VCaP (cell line): ENCODE data around the gene BOK.

Experiments used
- H3K27ac ChIP-seq: fragments of 450-650 bp; 2 replicates; pipeline ENCODE4 v1.5.1; 2017
- CTCF ChIP-seq: fragments of 450-650 bp; conservative IDR thresholded peaks from 2 replicates; pipeline ENCODE4 v1.5.1; 2017; ENCODE audit warnings: mild to moderate bottlenecking, moderate library complexity

Gene BOK

GRCh38 chr2:241602720-241603119 is 44.2 kb downstream of the BOK start:
- no peak for TF ChIP-seq CTCF
- H3K27ac ChIP-seq: no peak overlapping the region

GRCh38 chr2:241603686-241604085 is 45.1 kb downstream of the BOK start:
- TF ChIP-seq CTCF: no peak
- no peak overlapping the region for H3K27ac ChIP-seq

GRCh38 chr2:241606186-241606585 is 47.6 kb downstream of the BOK start:
- H3K27ac ChIP-seq: no peak overlapping the region
- TF ChIP-seq CTCF: no peak

- H3K27ac ChIP-seq: no peak overlapping the region
- no peak for TF ChIP-seq CTCF
These were observed 48.8 kb downstream of the BOK start for GRCh38 chr2:241607162-241607885.

GRCh38 chr2:241608881-241609280 is 50.3 kb downstream of the BOK start:
- no peak for TF ChIP-seq CTCF
- H3K27ac ChIP-seq: no peak overlapping the region

GRCh38 chr2:241609859-241610793 is 51.6 kb downstream of the BOK start:
- TF ChIP-seq CTCF: no peak
- no peak overlapping the region for H3K27ac ChIP-seq

- no peak overlapping the region for H3K27ac ChIP-seq
- TF ChIP-seq CTCF: no peak
These were observed 52.5 kb downstream of the BOK start for GRCh38 chr2:241611062-241611461.
